Measurements from ENCODE around the gene MAGOH.

The MAGOH gene

GRCh38 chr1:53244141-53244540 is 5.8 kb upstream of the MAGOH start:
- Histone ChIP-seq H3K4me2 (ENCODE audit: low read length) (no peak overlapping the region), H3K36me3 (replicated peaks; ENCODE audit: low read depth, low read length) (peaks cover 13% of the 10 kb centered on the region), H3K27ac (ENCODE audit: low read length) (no peak overlapping the region), H3K9me3 (ENCODE audit: insufficient read depth, low read length) (no peaks in the 10 kb centered on the region), H3K4me3 (ENCODE audit: low read length) (no peak overlapping the region), H3K9ac (ENCODE audit: low read length) (no peak overlapping the region), H3K27me3 (ENCODE audit: low read depth, low read length) (no peaks in the 10 kb centered on the region), H4K20me1 (ENCODE audit: insufficient read depth, low read length) (no peaks in the 10 kb centered on the region), H2AFZ (ENCODE audit: low read depth, low read length) (no peak overlapping the region), H3K4me1 (ENCODE audit: low read length) (peaks cover 5% of the 10 kb centered on the region), H3K79me2 (ENCODE audit: low read length) (no peaks in the 10 kb centered on the region)
- TF ChIP-seq EZH2phosphoT487 (IDR thresholded peaks at IDR 0.05; ENCODE audit: low read depth) (no peak), CTCF (IDR thresholded peaks at IDR 0.05; ENCODE audit: low read depth, low read length) (no peak)

- no peak overlapping the region for H3K4me3 ChIP-seq (ENCODE audit: low read length)
- peaks cover 10% of the 10 kb centered on the region for H3K79me2 ChIP-seq (ENCODE audit: low read length)
- H4K20me1 ChIP-seq (ENCODE audit: insufficient read depth, low read length): no peaks in the 10 kb centered on the region
- TF ChIP-seq CTCF (IDR thresholded peaks at IDR 0.05; ENCODE audit: low read depth, low read length) (no peak), EZH2phosphoT487 (IDR thresholded peaks at IDR 0.05; ENCODE audit: low read depth) (no peak)
- H3K27me3 ChIP-seq (ENCODE audit: low read depth, low read length): no peaks in the 10 kb centered on the region
- no peaks in the 10 kb centered on the region for H3K9me3 ChIP-seq (ENCODE audit: insufficient read depth, low read length)
- H3K36me3 ChIP-seq (replicated peaks; ENCODE audit: low read depth, low read length): peaks cover 6% of the 10 kb centered on the region
- no peak overlapping the region for H3K9ac ChIP-seq (ENCODE audit: low read length)
- no peak overlapping the region for H2AFZ ChIP-seq (ENCODE audit: low read depth, low read length)
- H3K4me2 ChIP-seq (ENCODE audit: low read length): no peak overlapping the region
- peaks cover 9% of the 10 kb centered on the region for H3K4me1 ChIP-seq (ENCODE audit: low read length)
- no peak overlapping the region for H3K27ac ChIP-seq (ENCODE audit: low read length)
Observed at GRCh38 chr1:53242381-53242780, 4.1 kb upstream of the MAGOH start.

- H3K9me3 ChIP-seq (ENCODE audit: insufficient read depth, low read length): no peaks in the 10 kb centered on the region
- no peak overlapping the region for H2AFZ ChIP-seq (ENCODE audit: low read depth, low read length)
- H3K4me2 ChIP-seq (ENCODE audit: low read length): no peak overlapping the region
- peaks cover 2% of the 10 kb centered on the region for H3K36me3 ChIP-seq (replicated peaks; ENCODE audit: low read depth, low read length)
- peaks cover 15% of the 10 kb centered on the region for H3K79me2 ChIP-seq (ENCODE audit: low read length)
- no peaks in the 10 kb centered on the region for H4K20me1 ChIP-seq (ENCODE audit: insufficient read depth, low read length)
- peaks cover 12% of the 10 kb centered on the region for H3K4me1 ChIP-seq (ENCODE audit: low read length)
- no peak overlapping the region for H3K9ac ChIP-seq (ENCODE audit: low read length)
- H3K27me3 ChIP-seq (ENCODE audit: low read depth, low read length): no peaks in the 10 kb centered on the region
- no peak overlapping the region for H3K27ac ChIP-seq (ENCODE audit: low read length)
- no peak overlapping the region for H3K4me3 ChIP-seq (ENCODE audit: low read length)
- TF ChIP-seq EZH2phosphoT487 (IDR thresholded peaks at IDR 0.05; ENCODE audit: low read depth) (no peak), CTCF (IDR thresholded peaks at IDR 0.05; ENCODE audit: low read depth, low read length) (no peak)
Observed at GRCh38 chr1:53241828-53242227, 3.5 kb upstream of the MAGOH start.

- no peak for TF ChIP-seq CTCF (IDR thresholded peaks at IDR 0.05; ENCODE audit: low read depth, low read length)
- no peak for TF ChIP-seq EZH2phosphoT487 (IDR thresholded peaks at IDR 0.05; ENCODE audit: low read depth)
- no peak overlapping the region for H2AFZ ChIP-seq (ENCODE audit: low read depth, low read length)
Observed at GRCh38 chr1:53237638-53238037, 680 bp downstream of the MAGOH start.

More at GRCh38 chr1:53237638-53238037, 680 bp downstream of the MAGOH start:
- H3K9me3 ChIP-seq (ENCODE audit: insufficient read depth, low read length): no peaks in the 10 kb centered on the region
- H4K20me1 ChIP-seq (ENCODE audit: insufficient read depth, low read length): no peaks in the 10 kb centered on the region
- no peaks in the 10 kb centered on the region for H3K27me3 ChIP-seq (ENCODE audit: low read depth, low read length)
- H3K4me2 ChIP-seq (ENCODE audit: low read length): peak overlapping the region; percentile 97
- H3K36me3 ChIP-seq (replicated peaks; ENCODE audit: low read depth, low read length): peaks cover 14% of the 10 kb centered on the region
- H3K4me1 ChIP-seq (ENCODE audit: low read length): peaks cover 7% of the 10 kb centered on the region
- H3K9ac ChIP-seq (ENCODE audit: low read length): peak overlapping the region; percentile 74
- peak overlapping the region; percentile 89 for H3K4me3 ChIP-seq (ENCODE audit: low read length)
- peaks cover 30% of the 10 kb centered on the region for H3K79me2 ChIP-seq (ENCODE audit: low read length)
- H3K27ac ChIP-seq (ENCODE audit: low read length): no peak overlapping the region
